ENCODE data around the gene TTLL3.
"Not testable (repeated sequence)": the region's sequence is repeated elsewhere in the genome, so short reads cannot be mapped to it uniquely, and the experiment has no call there.

TTLL3 gene

DNA sequence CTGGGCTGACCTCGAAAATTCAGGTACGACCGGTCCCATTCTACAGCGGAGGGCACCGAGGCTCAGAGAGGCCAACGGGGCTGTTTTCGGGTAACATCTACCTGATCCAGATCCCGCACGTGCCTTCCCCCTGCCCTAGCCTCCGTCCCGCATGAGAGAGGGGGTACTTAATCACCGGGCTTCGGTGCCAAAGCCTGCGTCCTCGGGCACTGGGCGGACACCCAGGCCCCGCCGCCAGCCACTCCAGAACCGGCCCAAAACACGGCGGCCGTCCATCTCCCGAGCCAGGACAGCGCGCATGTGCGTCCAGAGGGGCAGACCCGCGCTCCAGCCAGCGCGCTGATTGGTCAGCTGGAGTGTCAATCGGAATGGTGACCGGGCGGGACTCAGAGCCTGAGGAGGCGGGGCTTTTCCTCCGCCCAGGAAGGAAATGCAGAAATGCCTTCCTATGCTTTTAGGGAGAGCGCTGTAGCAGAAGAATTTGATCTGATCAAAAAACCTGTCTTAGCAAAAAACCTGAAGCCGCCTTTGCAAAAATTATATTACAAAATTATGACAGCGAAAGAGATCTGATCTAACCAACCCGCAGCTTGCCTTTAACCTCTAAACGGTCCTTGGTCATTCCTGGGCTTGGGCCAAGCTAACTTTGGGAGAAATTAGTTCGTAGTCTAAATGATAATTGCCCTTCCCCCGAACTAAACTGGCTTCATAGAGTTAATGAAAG lies 33.8 kb downstream of the TTLL3 start, which contains the start of gene RPUSD3:
Gene RPUSD3, minus strand, starts transcription at position 294 of the 724 bp plus-strand sequence. Its CDS starts 18 bp downstream, at position 276.
- peak; percentile 96 for DNase-seq (ENCODE audit: low read depth)

DNA sequence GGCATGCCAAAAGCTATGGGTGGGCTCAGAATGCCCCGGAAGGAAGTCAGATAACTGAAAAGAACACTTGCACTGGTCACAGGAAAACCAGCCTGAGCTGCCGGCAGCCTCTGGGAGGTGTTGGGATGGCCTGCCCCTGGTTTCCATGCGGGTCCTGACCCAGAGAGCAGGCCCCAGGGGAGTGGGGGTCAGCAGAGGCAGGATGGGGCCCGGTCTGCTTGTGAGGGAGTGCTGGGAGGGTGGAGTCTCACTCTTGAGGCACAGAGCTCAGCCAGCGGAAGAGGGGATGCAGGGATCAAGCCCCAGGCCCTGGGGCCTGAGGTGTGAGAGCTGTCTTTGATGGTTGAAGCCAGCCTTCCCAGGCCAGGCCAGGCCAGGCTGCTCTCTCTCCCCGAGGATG lies 36.2 kb downstream of the TTLL3 start:
- no peak for DNase-seq (ENCODE audit: low read depth)

DNA sequence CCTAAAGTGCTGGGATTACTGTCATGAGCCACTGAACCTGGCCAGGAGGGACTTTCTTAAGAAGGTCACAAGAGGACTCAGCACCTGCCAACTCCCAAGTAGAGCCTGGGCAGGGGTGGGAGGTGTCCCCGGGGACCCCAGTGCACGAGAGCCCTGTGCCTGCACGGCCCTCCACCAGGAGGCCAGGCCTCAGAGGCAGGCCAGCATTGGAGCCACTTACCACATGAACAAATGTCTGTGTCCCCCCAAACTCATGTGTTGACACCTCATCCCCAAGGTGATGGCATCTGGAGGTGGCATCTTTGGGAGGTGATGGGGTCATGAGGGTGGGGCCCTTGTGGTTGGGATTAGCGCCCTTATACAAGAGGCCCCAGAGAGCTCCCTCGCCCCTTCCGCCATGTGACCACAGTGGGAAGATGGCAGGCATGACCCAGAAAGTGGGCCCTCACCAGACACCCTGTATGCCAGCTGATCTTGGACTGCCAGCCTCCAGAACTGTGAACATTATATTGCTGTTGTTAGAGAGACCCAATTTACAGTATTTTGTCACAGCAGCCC lies 36.9 kb downstream of the TTLL3 start:
- DNase-seq (ENCODE audit: low read depth) = no peak

DNA sequence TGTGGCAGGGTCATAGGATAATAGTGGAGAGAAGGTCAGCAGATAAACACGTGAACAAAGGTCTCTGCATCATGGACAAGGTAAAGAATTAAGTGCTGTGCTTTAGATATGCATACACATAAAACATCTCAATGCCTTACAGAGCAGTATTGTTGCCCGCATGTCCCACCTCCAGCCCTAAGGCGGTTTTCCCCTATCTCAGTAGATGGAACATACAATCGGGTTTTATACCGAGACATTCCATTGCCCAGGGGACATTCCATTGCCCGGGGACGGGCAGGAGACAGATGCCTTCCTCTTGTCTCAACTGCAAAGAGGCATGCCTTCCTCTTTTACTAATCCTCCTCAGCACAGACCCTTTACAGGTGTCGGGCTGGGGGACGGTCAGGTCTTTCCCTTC lies 37.8 kb downstream of the TTLL3 start:
- not testable (repeated sequence) for DNase-seq (ENCODE audit: low read depth)

DNA sequence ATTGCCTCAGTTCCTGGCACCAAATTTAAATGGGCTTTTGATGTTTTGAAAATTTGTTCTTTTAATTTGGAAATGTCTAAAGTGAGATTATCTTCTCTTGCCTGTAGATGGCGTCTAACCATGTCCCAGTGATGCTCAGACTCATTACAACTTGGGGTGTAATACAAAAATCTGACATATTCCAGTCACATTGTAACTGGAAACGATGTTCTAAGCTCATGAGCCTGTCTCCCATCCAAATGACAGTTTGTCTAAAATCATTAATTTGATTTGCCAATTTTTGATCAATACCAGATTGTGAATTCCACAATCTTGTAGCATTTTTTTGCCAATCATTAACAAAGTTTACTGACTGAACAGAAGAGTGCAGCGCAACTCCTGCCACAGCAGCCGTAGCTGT lies 38.8 kb downstream of the TTLL3 start:
- not testable (repeated sequence) for DNase-seq (ENCODE audit: low read depth)

DNA sequence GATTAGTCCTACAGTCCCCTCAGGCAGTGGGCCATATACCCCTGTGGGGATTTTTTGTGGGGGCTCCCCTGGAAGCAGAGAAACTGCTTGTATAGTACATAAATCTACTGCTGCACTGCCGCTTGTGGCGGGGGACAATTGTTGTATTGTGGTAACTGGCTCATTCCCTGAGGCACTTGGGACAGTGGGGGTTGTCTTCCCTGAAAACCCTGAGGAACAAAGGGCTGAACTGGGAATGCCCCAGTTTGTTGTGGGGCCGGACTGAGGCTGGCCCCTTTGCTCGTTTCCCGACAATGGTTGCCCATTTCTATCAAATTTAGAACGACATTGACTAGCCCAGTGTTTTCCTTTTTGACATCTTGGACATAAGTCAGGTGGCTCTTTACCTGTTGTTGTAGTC lies 41.3 kb downstream of the TTLL3 start:
- not testable (repeated sequence) for DNase-seq (ENCODE audit: low read depth)

DNA sequence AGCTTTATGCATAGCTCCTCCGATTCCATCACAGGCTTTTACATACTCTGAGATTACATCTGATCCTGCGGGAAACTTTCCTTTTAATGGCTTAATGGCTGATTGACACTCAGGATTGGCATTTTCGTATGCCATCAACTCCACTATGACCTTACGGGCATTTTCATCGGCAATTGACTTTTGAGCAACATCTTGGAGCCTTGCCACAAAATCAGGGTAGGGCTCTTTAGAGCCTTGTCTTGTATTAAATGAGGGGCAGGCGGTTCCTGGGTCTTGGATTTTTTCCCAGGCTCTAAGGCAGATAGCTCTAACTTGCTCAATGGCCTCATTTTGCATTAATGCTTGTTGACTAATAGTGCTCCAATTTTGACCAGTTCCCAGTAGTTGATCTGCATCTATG lies 41.9 kb downstream of the TTLL3 start:
- not testable (repeated sequence) for DNase-seq (ENCODE audit: low read depth)

DNA sequence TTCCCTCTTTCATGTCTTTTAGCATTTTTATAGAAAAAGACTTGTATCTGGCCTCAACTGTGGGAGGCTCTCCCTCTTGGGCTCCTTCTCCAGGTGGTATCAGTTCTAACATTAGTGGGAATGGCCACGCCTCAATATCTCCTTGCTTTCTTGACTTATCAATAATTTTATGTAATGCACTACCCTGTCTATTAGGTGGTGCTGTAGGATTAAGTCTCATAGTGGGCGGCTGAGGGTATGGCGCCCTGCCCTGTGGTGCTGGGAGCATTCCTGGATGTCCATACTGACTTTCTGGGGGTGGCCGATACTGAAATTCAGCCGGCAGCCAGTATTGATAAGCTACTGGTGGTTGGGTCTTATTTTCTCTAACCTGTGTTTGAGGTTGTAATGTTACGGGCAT lies 42.5 kb downstream of the TTLL3 start:
- DNase-seq (ENCODE audit: low read depth) = no peak

DNA sequence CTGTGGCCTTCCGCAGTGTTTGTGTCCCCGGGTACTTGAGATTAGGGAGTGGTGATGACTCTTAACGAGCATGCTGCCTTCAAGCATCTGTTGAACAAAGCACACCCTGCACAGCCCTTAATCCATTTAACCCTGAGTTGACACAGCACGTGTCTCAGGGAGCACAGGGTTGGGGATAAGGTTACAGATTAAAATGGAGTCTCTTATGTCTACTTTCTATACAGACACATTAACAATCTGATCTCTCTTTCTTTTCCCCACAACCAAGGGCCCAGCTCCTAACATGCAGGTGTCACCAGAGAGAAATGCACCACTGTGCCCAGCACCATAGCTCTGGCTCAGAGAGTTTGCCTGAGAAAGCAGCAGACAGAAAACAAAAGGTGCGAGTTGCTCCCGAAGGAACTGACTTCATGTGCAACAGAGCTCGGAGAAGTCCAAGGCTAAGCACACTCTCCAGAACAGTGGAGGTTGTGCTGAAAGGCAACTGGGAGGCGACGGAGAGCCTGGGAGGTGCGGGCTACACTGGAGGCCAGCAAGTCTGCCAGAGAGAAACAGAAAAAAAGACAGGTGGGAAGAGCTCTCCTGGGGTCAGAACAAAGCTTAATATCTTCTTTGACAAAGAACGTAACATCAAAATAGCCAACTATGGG lies 44.4 kb downstream of the TTLL3 start:
- DNase-seq (ENCODE audit: low read depth) = not testable (repeated sequence)

DNA sequence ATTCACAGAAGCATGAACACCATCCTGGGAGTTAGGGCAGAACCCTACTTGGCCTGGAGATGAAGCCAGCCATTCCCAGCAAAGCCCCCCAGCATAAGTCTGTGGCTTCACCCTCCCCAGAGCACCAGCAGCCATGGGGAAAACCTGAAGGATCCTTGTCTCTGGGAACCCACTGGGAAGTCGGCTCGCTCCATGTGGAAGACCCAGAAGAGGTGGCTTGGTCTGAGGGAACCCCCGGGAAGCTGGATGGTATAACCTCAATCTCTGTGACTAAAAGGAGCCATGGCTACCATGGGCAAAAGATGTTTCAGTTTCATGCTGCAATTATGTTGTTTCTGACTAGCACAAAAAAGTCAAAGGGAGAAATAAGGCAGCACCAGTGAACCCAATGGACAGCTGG lies 45.5 kb downstream of the TTLL3 start:
- DNase-seq (ENCODE audit: low read depth) = no peak

DNA sequence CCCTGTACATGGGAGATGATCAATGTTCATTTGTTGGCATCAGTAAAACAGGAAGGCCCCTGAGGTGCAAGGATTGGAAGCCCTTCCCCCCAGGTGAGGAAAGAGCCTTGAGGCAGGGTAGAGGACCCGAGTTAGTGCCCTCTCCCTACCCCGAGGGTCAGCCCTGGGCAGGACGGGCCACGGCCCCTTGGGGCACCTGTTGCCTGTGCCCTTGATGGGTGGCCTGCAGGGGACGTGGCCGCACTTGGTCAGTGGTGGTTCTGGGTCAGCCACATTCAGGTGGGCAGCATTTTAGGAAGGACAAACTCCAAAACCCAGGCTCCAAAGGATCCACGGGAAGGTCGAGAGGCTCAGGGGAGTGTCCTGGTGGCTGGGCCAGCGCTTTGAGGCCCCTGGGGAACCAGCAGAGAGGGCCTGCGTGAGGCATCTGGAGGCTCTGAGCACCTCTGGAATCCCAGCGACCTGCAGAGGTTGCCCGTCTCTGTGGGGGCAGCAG lies 49.5 kb downstream of the TTLL3 start:
- DNase-seq (ENCODE audit: low read depth) = no peak

DNA sequence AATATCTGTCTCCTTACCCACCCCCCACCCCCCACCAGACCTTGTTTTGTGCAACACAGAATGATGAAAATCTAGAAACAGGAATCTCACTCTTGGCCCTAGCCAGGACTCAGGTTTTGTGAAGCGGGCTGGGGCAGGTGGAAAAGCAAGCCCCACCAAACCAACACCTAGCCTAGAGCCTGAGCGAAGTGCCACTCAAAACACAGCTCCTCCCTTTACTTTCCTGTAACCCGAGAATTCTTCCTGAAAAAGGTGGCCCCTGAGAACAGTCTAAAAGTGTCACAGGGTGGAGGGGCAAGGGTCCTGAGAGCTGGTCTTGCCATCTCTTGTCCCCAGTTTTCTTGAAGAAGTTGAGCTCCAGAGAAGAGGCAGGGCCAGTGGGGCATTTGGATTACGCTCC lies 51.1 kb downstream of the TTLL3 start:
- no peak for DNase-seq (ENCODE audit: low read depth)

DNA sequence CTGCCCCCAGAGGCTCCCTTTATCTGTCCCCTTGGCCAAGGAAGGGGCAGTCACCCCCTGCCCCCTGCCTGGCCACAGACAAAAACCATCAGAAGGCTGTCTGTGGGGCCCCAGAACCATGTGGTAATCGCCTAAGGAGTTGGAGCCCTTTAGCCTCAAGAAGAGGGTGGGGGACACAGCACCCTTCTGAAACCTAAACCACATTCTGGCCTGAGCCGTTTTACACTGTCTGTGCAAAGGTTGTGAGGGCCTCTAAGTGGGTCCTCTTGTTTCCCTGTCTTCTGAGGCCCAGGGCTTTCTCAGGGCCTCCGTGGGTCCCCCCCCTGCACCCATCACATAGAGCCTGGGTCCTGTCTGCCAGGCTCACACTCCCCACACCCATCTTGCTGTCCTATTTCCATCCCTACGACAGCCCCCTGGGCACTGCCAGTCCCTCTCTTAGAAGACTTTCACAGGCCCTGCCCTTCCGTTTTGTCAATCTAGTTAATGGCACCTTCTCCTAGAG lies 51.6 kb downstream of the TTLL3 start:
- DNase-seq (ENCODE audit: low read depth) = no peak

DNA sequence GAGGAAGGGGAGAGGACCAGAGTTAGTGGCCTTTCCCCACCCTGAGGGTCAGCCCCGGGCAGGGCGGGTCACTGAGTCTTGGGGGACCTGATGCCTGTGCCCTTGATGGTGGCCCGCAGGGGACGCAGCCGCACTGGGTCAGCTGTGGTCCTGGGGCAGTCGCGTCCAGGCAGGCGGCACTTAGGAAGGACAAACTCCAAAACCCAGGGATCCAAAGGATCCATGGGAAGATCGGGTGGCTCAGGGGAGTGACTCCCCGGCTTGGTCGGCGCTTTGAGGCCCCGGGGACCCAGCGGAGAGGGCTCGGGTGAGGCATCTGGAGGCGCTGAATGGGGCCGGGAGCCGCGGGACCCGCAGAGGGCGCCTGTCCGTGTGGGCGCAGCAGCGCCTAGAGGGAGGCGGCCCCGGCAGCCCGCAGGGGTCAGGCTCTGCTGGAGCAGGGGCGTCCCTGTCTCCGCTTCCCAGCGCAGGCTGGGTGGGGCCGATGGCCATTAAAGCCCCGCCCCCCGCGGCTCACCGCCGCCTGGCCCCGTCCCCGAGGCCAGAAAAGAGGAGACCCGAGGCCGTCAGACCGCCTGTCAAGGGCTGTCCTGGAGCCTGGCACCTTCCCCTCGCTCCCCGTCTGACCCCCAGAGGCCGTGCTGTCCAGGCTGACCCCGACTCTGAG lies 52.5 kb downstream of the TTLL3 start:
- no peak for DNase-seq (ENCODE audit: low read depth)

DNA sequence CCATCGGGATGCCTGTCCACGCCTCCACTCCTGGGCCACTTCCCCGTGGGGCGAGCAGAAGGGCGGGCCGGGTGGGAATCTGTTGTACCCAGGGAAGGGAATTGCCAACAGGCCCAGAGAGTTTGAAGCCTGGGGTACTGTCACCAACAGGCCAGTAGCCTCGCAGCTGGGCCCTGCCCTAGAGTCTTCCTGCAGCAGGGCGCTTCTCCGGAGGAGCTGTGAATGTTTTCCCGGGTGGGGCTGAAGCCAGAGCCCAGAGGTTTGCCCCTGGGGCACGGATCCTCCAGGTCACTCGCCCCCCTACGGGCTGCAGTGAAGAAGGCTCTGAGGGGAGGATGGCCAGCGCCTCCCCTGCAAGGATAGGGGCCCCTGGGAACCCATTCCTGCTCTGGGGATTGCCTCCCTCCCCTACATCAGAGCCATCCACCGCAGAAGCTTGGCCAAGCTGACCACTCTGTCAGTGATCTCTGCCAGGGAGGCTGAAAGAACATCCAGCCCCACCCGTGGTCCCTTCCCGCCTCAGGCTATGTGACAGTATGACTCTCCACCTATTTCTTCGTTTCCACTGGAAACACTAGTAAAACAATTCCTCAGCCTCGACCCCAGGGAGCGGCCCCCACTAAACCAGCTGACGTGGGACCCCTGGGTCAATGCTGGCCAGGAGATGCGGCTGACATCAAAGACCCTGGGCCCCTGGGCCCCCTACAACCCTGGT lies 53.2 kb downstream of the TTLL3 start:
- DNase-seq (ENCODE audit: low read depth) = no peak

DNA sequence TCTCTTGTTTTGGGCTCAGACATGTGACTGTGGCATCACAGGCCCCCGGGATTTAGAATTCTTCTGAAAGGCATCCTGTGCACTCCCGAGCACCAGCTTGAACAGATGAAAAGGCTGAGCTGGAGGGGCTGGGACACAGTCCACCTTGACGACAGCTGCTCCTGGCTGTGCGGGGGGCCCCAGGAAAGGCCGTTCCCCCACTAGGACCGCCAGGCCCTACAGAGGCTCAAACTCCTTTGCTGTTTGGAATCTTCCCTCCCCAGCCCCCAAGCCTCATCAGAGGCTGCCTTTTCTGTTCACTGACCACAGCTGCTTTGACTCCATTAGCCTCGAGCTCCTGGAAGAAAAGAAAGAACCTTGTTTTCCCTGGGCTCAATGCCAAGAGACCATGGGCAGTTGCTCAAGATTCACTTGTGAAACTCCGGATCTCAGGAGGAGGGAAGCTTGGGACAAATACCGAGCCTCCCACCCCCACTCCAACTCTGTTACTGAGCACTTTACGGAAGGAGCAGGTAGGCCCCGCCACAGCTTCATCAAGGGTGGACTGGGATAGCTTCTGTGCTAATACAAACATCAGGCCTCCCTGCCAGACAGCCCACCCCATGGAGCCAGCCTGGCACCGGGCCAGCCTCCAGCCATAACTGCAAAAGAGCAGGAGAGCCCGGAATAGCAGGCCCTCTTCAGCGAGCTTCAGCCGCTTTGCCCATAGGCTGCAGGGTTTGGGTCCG lies 54.3 kb downstream of the TTLL3 start:
- DNase-seq (ENCODE audit: low read depth) = no peak

DNA sequence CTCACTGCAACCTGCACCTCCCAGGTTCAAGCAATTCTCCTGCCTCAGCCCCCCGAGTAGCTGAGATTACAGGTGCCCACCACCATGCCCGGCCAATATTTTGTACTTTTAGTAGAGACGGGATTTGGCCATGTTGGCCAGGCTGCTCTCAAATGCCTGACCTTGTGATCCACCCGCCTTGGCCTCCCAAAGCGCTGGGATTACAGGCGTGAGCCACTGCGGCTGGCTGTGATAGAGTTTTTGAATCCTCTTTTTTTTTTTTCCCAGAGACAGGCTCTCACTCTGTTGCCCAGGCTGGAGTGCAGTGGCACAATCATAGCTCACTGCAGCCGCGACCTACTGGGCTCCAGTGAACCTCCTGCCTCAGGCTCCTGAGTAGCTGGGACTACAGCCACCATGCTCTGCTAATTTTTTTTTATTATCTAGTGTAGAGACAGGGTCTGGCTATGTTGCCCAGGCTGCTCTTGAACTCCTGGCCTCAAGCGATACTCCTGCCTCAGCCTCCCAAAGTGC lies 55.1 kb downstream of the TTLL3 start:
- not testable (repeated sequence) for DNase-seq (ENCODE audit: low read depth)

DNA sequence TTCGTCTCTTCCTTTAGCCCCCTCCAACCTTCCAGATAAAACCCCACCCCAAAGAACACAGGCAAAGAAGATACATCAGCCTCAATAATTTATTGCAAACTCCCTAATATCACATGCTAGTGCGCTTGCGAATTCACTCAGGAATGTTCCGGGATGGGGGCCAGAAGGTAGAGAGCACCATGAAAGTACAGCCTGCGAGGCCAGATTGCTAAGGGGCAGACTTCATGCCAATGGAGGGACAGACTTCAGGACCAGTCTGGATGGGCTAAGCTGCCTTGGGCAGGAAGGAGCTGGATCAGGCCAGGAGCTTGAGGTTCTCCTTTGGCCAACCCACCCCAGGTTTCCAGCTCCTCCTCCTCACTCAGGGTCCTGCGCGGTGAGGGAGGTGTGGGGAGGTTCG lies 56.6 kb downstream of the TTLL3 start:
- DNase-seq (ENCODE audit: low read depth) = no peak

DNA sequence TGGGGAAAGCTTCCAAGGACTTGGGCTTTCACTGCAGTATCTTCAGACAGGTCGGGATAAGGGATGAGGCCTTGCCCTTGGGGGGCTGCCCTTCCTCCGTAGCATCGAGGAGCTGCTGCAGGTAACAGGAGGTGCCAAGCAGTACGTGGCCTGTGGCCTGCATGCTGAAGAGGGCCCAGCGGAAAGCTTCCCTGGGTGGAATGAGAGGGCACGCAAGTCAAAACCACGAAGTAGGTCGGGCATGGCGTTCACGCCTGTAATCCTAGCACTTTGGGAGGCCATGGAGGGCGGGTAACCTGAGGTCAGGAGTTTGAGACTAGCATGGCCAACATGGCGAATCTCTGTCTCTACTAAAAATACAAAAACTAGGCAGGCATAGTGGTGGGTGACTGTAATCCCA lies 57.0 kb downstream of the TTLL3 start:
- DNase-seq (ENCODE audit: low read depth) = no peak

DNA sequence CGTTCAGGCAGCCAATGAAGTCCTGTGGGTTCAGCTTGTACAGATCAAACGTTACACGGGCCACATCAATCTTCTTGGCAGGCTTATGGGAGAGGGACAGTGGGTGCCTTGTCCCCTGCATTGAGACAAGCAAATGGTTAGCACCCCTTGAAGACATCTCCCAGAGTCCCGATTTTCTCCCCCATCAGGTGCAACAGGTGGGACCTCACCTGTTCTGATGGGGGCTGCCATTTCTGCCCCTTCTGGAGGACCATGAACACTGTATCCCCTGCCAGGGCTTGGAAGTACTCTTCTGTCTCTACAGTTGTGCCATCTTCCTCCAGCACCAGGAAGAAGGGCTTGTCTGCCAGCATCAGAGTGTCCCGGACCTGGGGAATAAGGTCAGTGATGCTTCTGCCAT lies 59.9 kb downstream of the TTLL3 start:
- DNase-seq (ENCODE audit: low read depth) = no peak

DNA sequence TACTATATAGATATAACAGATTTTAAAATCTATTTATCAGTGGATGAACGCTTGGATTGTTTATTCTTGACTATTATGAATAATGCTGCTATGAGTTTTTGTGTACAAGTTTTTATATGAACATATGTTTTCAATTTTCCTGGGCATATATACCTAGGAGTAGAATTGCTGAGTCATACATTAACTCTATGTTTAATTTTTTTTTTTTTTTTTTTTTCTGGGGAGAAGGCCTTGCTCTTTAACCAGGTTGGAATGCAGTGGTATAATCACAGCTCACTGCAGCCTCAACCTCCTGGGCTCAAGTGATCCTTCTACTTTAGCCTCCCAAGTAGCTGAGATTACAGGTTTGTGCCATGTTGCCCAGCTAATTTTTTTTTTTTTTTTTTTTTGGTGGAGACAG lies 60.9 kb downstream of the TTLL3 start:
- no peak for DNase-seq (ENCODE audit: low read depth)
